ENCODE results near the gene SRGAP3. TPM values are rescaled to one million over a fixed set of nuclear protein-coding genes. Genes with fewer than 3 reads are reported as not detected.

Gene SRGAP3
- total and polyA plus RNA-seq, 7 donors = 0.69 to 7.7 (median 5.8) TPM

DNA sequence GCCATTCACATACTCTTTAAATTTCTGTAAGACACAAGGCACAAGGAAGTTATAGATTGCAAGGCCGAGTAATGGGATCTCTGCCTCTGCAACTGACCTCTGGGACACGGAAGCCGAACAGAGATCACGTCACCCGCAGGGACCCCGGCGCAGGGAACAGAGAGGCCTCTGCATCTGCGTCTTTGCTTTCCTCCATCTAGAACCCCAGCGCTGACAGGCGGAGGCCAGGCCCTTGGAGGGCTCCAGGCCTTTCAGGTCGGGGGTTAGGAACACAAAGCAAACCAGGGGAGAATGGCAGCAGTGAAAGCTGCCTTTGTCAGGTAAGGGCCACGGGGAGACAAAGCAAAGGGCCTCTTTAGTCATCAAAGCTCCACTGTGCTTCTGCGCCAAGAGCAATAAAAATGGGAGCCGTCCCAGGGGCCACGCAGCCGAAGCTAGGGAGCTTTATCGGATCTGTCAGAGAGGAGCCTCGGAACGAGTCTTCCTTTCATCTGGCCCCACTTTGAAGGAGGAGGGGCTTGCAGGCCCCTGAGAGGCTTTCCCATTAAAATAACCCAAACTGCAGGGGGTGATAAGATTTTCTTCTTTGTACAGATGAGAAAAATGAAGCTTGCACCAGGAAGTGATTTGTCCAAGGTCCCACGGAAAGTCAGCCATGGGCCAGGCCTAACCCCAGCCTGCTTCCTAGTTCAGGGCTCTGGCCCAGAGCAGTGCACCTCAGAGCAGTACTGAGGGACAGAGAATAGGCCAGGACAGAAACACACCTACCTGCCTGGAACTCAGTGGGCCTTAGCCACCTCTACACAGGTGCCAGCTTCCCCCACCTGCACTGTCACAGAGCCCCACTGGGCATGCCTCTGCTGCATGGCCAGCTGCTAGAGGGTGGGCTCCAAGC lies 201.7 kb downstream of the SRGAP3 start:
- TF ChIP-seq POLR2A (IDR thresholded peaks at IDR 0.05) = no peak
- no peak for TF ChIP-seq EP300 (IDR thresholded peaks at IDR 0.05)
- TF ChIP-seq, protein P1, sequence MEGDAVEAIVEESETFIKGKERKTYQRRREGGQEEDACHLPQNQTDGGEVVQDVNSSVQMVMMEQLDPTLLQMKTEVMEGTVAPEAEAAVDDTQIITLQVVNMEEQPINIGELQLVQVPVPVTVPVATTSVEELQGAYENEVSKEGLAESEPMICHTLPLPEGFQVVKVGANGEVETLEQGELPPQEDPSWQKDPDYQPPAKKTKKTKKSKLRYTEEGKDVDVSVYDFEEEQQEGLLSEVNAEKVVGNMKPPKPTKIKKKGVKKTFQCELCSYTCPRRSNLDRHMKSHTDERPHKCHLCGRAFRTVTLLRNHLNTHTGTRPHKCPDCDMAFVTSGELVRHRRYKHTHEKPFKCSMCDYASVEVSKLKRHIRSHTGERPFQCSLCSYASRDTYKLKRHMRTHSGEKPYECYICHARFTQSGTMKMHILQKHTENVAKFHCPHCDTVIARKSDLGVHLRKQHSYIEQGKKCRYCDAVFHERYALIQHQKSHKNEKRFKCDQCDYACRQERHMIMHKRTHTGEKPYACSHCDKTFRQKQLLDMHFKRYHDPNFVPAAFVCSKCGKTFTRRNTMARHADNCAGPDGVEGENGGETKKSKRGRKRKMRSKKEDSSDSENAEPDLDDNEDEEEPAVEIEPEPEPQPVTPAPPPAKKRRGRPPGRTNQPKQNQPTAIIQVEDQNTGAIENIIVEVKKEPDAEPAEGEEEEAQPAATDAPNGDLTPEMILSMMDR (IDR thresholded peaks at IDR 0.05) = no peak
- no peak for TF ChIP-seq POLR2AphosphoS5 (IDR thresholded peaks at IDR 0.05)
- no peaks in the 10 kb centered on the region for H3K27me3 ChIP-seq
- intact Hi-C loops (cut with DNase I) = no loop called here
- no peak overlapping the region for H3K4me3 ChIP-seq
- H3K9me3 ChIP-seq = no peaks in the 10 kb centered on the region
- no peaks in the 10 kb centered on the region for H3K4me1 ChIP-seq
- no peak overlapping the region for H3K27ac ChIP-seq
- peaks cover 0 to 4% (median 0%) of the 10 kb centered on the region in 4 donors for H3K36me3 ChIP-seq
- DNase-seq = no peak
- WGBS, 2 donors = 59 to 83% methylated on average over 20 of the region's 20 CpGs

DNA sequence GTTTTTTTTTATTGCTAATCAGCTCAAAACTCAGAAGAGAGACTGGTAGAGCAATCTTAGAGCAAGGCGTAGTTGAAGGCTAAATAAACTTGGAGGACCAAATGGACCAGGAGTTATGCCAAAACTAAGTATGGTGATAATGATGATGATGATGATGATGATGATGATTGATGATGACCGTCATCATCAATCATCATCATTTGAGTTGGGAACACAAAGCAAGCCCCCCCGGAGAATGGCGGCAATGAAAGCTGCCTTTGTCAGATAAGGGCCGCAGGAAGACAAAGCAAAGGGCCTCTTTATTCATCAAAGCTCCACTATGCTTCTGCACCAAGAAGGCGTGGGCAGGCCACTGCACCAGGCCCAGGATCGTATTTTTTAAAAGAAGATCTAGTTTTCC lies 204.1 kb downstream of the SRGAP3 start:
- TF ChIP-seq EP300 (IDR thresholded peaks at IDR 0.05) = no peak
- TF ChIP-seq POLR2A (IDR thresholded peaks at IDR 0.05) = no peak
- TF ChIP-seq POLR2AphosphoS5 (IDR thresholded peaks at IDR 0.05) = no peak
- TF ChIP-seq, protein P1 (IDR thresholded peaks at IDR 0.05) = no peak
- Histone ChIP-seq H3K27ac (no peak overlapping the region), H3K27me3 (no peaks in the 10 kb centered on the region), H3K4me1 (no peaks in the 10 kb centered on the region), H3K36me3 (no peaks in the 10 kb centered on the region), H3K9me3 (no peaks in the 10 kb centered on the region), H3K4me3 (no peak overlapping the region)
- intact Hi-C loops (cut with DNase I) = no loop called here
- DNase-seq = no peak
- WGBS, 2 donors = 95 to 96% methylated on average over 7 of the region's 7 CpGs

DNA sequence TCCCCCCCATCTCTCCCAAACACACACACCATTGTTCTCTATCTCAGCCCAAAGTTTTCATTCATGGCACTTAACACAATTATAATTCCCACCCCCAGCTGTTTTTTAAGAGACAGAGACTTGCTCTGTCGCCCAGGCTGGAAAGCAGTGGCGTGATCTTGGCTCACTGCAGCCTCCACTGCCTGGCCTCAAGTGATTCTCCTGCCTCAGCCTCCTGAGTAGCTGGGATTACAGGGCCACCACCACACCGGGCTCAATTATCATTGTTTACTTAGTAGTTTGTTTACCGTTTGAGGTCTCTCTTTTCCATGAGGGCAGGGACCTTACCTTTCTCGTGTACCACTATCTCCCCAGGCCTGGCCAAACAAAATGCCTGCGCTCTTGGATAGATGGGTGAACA lies 206.4 kb downstream of the SRGAP3 start:
- Histone ChIP-seq H3K4me3 (no peak overlapping the region), H3K36me3 (no peaks in the 10 kb centered on the region), H3K27ac (no peak overlapping the region), H3K9me3 (no peaks in the 10 kb centered on the region), H3K27me3 (no peaks in the 10 kb centered on the region), H3K4me1 (no peaks in the 10 kb centered on the region)
- intact Hi-C loops (cut with DNase I) = no loop called here
- TF ChIP-seq, protein P1 (IDR thresholded peaks at IDR 0.05) = no peak
- TF ChIP-seq POLR2A (IDR thresholded peaks at IDR 0.05) (no peak), EP300 (IDR thresholded peaks at IDR 0.05) (no peak), POLR2AphosphoS5 (IDR thresholded peaks at IDR 0.05) (no peak)
- DNase-seq = no peak
- 67 to 84% methylated on average over 6 of the region's 6 CpGs for WGBS, 2 donors

DNA sequence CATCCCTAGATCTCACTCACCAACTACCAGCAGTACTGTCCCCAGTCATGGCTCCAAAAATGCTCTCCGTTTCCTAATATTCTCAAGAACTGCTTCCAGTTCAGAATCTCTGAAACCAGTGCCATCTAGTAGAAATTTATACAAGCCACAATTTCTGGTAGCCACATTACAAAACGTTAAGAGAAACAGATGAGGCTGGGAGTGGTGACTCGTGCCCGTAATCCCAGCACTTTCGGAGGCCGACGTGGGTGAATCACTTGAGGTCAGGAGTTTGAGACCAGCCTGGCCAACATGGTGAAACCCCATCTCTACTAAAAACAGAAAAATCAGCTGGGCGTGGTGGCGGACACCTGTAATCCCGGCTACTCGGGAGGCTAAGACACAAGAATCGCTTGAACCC lies 207.8 kb downstream of the SRGAP3 start:
- peaks cover 0 to 13% (median 11%) of the 10 kb centered on the region in 4 donors for H3K4me1 ChIP-seq
- WGBS, 2 donors = 91 to 94% methylated on average over 12 of the region's 12 CpGs
- no peak for TF ChIP-seq POLR2A (IDR thresholded peaks at IDR 0.05)
- no peak for TF ChIP-seq POLR2AphosphoS5 (IDR thresholded peaks at IDR 0.05)
- TF ChIP-seq, protein P1 (IDR thresholded peaks at IDR 0.05) = no peak
- DNase-seq = no peak
- no peaks in the 10 kb centered on the region for H3K9me3 ChIP-seq
- H3K27ac ChIP-seq = no peak overlapping the region
- no peaks in the 10 kb centered on the region for H3K36me3 ChIP-seq
- H3K4me3 ChIP-seq = no peak overlapping the region
- intact Hi-C loops (cut with DNase I) = no loop called here
- H3K27me3 ChIP-seq = no peaks in the 10 kb centered on the region
